ENCODE measurements around the gene SOWAHA. TPM values are rescaled to one million over a fixed set of nuclear protein-coding genes. Genes with fewer than 3 reads are reported as not detected.

The SOWAHA gene
- total RNA-seq, 1 experiment from 2014 or later: not detected

DNA sequence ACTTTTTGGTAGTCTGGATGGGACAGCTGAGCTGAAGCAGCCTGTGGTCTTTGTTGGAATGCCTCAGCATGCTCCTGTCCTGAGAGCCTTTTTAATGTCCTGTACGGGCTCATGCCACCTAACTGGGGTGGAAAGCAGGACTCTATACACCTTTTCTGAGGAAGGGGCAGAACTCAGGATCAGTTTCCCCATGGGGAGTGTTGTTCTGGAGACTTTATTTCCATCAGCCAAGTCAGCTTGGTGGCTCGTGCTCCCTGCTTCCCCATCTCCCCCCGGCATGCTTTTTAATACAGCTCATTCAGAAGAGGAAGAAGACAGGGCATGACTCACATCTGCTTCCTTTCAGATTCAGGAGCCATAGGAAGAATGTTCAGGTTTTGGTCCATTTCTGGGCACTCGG lies 31.0 kb upstream of the SOWAHA start:
- Histone ChIP-seq H3K9me2 (ENCODE audit: insufficient read depth) (no peaks in the 10 kb centered on the region), H4K20me1 (ENCODE audit: insufficient read depth) (no peaks in the 10 kb centered on the region), H3K36me3 (ENCODE audit: low read depth) (no peaks in the 10 kb centered on the region), H3K79me2 (ENCODE audit: low read depth) (no peaks in the 10 kb centered on the region), H3K4me3 (no peak overlapping the region), H3K4me2 (peak overlapping the region; percentile 12; the same call in 1 of the 2 replicates), H3K4me1 (replicated peaks; ENCODE audit: insufficient read depth) (no peaks in the 10 kb centered on the region; the same call in 1 of the 2 replicates), H3K9me3 (ENCODE audit: insufficient read depth, low read depth) (no peaks in the 10 kb centered on the region), H2AFZ (no peak overlapping the region), H3F3A (ENCODE audit: insufficient read depth, low read depth) (0 out of 2 replicates have a peak, but pooled peaks cover 5% of the 10 kb centered on the region), H3K27ac (no peak overlapping the region), H3K27me3 (ENCODE audit: insufficient read depth, low read depth) (no peaks in the 10 kb centered on the region; the same call in 1 of the 2 replicates)
- POLR2A ChIA-PET (ENCODE audit: unreplicated experiment): no interaction called here
- intact Hi-C loops (cut with micrococcal nuclease; ENCODE audit: unreplicated experiment): no loop called here
- no TSS peak for BruUV-seq (replicated peaks)
- CTCF ChIA-PET: interaction anchor here (0.6 kb wide), 1 partner anchor 24 kb away, joined by 4 read pairs; no protein-coding TSS in a partner anchor
- no peak for DNase-seq
- TF ChIP-seq, protein P1, sequence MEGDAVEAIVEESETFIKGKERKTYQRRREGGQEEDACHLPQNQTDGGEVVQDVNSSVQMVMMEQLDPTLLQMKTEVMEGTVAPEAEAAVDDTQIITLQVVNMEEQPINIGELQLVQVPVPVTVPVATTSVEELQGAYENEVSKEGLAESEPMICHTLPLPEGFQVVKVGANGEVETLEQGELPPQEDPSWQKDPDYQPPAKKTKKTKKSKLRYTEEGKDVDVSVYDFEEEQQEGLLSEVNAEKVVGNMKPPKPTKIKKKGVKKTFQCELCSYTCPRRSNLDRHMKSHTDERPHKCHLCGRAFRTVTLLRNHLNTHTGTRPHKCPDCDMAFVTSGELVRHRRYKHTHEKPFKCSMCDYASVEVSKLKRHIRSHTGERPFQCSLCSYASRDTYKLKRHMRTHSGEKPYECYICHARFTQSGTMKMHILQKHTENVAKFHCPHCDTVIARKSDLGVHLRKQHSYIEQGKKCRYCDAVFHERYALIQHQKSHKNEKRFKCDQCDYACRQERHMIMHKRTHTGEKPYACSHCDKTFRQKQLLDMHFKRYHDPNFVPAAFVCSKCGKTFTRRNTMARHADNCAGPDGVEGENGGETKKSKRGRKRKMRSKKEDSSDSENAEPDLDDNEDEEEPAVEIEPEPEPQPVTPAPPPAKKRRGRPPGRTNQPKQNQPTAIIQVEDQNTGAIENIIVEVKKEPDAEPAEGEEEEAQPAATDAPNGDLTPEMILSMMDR (conservative IDR thresholded peaks at IDR 0.05): no peak
- no peak for TF ChIP-seq EZH2 (IDR thresholded peaks at IDR 0.05; ENCODE audit: low read depth)

- ChIA-PET CTCF (no interaction called here), POLR2A (ENCODE audit: unreplicated experiment) (no interaction called here)
- H3K27me3 ChIP-seq (ENCODE audit: insufficient read depth, low read depth): no peaks in the 10 kb centered on the region
- no peaks in the 10 kb centered on the region for H3K36me3 ChIP-seq (ENCODE audit: low read depth)
- no peaks in the 10 kb centered on the region for H3F3A ChIP-seq (ENCODE audit: insufficient read depth, low read depth)
- TF ChIP-seq, protein P1 (conservative IDR thresholded peaks at IDR 0.05): no peak
- TF ChIP-seq EZH2 (IDR thresholded peaks at IDR 0.05; ENCODE audit: low read depth): no peak
- no peaks in the 10 kb centered on the region for H3K9me3 ChIP-seq (ENCODE audit: insufficient read depth, low read depth)
- no peaks in the 10 kb centered on the region for H3K79me2 ChIP-seq (ENCODE audit: low read depth)
- no peak overlapping the region for H3K4me2 ChIP-seq
- no peak overlapping the region for H3K27ac ChIP-seq
- no TSS peak for BruUV-seq (replicated peaks)
- H3K4me3 ChIP-seq: no peak overlapping the region
- no peaks in the 10 kb centered on the region for H4K20me1 ChIP-seq (ENCODE audit: insufficient read depth)
- no peak overlapping the region for H2AFZ ChIP-seq
- DNase-seq: no peak
- intact Hi-C loops (cut with micrococcal nuclease; ENCODE audit: unreplicated experiment): no loop called here
- H3K9me2 ChIP-seq (ENCODE audit: insufficient read depth): no peaks in the 10 kb centered on the region
- H3K4me1 ChIP-seq (replicated peaks; ENCODE audit: insufficient read depth): no peaks in the 10 kb centered on the region; the same call in 1 of the 2 replicates
These were observed 27.7 kb upstream of the SOWAHA start for GRCh38 chr5:132785365-132785764.

DNA sequence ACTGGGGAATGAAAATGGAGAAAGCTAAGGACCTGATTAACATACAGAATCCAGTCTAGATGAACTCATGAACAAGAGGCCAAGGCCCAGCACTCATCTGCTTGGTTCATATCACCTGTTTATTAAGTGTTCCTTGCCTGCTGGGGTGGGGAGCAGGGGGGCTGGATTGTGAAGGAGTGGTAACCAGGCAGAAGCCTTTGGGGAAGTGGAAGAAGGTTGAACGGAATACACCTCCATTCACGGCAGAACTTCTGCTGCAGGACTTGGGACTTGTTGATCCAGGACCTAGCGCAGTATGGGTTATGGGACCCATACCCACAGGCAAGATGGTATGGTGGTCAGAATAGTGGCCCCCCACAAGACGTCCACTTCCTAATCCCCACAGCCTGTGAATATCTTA lies 27.2 kb upstream of the SOWAHA start:
- Histone ChIP-seq H3K79me2 (ENCODE audit: low read depth) (no peaks in the 10 kb centered on the region), H3K4me3 (no peak overlapping the region), H3K4me1 (replicated peaks; ENCODE audit: insufficient read depth) (no peaks in the 10 kb centered on the region; the same call in 1 of the 2 replicates), H3K27me3 (ENCODE audit: insufficient read depth, low read depth) (no peaks in the 10 kb centered on the region), H3K9me2 (ENCODE audit: insufficient read depth) (no peaks in the 10 kb centered on the region), H3F3A (ENCODE audit: insufficient read depth, low read depth) (no peaks in the 10 kb centered on the region), H3K36me3 (ENCODE audit: low read depth) (no peaks in the 10 kb centered on the region), H3K27ac (no peak overlapping the region), H2AFZ (no peak overlapping the region), H3K4me2 (no peak overlapping the region), H4K20me1 (ENCODE audit: insufficient read depth) (no peaks in the 10 kb centered on the region), H3K9me3 (ENCODE audit: insufficient read depth, low read depth) (no peaks in the 10 kb centered on the region)
- CTCF ChIA-PET: no interaction called here
- BruUV-seq (replicated peaks): no TSS peak
- intact Hi-C loops (cut with micrococcal nuclease; ENCODE audit: unreplicated experiment): no loop called here
- no peak for DNase-seq
- TF ChIP-seq, protein P1 (conservative IDR thresholded peaks at IDR 0.05): no peak
- POLR2A ChIA-PET (ENCODE audit: unreplicated experiment): interaction anchor here (0.6 kb wide), 1 partner anchor 1339 kb away, joined by 5 read pairs; no protein-coding TSS in a partner anchor

Data from PC-9 (cell line).